Superior temporal gyrus (tissue), 1 donor: ENCODE results near the gene HOXC12.

Experiments used
- DNase-seq: peaks from one replicate; pipeline ENCODE4 v3.0.0-alpha.2; 2016; ENCODE audit errors: extremely low spot score

Gene HOXC12

DNA sequence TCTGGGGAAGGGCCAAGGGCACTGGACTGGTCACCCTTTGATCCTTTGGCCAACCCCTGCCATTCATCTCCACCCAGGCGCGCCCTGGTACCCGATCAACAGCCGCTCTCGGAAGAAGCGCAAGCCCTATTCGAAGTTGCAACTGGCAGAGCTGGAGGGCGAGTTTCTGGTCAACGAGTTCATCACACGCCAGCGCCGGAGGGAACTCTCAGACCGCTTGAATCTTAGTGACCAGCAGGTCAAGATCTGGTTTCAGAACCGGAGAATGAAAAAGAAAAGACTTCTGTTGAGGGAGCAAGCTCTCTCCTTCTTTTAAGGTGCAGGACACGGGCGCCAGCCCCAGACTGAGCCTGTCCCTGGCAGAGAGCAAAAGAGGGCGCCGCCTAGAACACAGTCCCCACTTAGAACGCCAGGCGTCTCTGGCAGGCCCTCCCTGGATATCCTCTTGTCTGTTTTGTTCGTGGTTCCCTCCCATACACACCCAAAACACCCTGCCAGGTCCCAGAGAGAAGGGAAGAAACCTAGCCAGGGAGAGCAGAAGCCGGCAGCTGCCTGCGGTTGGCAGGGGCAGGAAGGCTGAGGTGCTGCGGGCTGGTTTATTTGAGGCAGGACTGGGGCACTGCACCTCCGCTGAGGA is 1.7 kb downstream of the HOXC12 start:
- no peak for DNase-seq

DNA sequence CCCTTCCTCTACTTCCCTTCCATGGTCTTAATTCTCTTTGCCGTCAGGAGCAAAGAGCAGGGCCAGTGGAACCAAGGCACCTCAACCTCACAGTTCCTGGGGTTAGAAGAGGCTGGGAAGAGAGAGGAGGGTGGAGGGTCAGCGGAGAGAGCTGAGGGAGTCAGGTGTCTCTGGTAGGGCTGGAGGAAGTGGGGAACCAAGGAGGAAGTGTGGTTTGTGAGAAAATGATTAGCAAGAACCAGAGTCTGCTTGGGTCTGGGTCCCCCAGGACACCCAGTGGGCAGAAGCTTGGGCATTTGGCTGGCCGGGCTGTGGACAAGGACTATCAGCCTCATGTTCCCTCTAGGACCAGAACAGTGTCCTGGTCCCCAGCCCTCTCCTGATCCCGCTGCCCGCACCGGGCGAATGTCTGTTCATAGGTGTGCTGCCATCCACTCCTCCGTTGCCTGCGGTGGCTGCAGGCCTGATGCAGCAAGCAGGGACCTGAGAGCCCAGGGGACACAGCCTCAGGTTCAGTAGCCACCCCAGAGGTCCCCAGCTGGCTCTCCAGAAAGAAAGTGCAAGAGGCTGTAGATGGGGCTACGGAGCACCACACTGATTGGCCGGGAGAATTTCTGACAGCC is 2.3 kb downstream of the HOXC12 start:
- DNase-seq: no peak

DNA sequence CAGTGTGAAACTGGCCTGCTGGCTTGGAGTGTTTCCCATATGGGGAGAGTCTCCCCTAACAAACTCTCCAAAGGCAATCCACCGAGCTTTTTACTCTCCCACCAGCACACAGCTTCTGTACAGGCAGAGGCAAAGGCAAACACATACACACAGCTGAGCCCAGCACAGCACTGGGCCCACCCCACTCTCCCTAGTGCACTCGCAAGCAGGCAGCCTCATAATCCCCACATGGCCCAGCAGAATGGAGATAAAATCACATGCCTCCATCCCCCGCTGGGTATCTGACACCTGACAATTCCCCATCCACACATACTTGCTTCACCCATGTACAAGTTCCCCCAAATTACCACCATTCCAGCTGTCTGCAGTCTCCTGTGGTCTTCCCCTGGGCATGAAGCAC is 3.4 kb downstream of the HOXC12 start:
- DNase-seq: no peak

DNA sequence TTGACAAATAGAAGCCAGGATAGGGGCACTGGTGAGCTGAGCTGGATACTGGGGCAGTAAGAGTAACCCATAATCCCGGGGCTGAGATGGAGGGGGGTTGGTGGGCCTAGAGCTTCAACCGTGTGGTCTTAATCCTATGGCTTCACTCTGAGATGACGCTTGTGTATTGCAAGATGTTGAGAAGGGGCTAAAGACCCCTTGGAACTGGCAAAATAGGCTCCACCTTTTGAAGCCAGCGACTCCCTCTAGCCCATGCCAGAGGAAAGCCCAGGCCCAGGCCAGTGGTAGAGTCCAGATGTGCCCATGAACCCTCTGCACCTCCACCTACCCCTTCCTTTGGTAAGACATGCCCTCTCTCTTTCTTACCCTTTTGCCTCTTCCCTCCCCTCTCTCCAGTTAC is 4.6 kb downstream of the HOXC12 start:
- no peak for DNase-seq

DNA sequence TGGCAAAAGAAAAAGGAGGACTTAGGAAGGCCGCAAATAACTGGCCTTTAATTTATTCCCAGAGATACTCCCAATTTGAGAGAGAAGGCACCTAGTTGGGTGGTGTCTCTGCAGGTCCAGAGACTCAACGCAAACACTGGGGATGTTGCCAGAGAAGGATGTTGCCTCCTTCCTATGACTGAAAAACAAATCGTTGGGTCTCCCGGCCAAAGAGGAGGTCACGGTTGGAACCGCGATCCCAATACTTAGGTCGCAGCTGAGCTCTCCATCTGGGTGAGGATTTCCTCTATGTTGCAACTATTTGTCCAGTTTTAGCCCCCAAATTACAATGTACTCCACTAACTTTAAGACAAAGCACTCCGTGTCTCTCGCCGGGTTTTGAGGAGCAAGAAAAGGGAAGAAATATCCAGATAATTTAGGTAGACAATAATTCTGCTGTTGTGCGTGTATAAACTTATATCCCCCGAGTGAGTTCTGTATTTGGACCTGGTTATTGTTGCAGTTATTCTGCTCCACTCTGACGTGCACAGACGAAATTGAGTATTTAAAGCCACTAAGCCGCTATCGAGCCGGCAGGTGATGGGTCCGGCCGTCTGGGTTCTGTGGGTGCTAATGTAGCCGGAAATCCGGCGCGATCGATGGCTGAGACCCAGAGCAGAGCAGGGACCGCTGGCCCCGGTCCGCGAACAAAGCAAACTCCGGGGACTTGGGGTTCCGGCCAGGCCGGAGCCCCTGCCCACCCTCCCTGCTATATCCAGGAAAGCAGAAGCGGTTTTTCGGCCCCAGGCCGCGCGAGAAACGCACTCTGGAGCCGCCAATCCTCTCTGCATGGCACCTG is 5.7 kb downstream of the HOXC12 start:
- no peak for DNase-seq

DNA sequence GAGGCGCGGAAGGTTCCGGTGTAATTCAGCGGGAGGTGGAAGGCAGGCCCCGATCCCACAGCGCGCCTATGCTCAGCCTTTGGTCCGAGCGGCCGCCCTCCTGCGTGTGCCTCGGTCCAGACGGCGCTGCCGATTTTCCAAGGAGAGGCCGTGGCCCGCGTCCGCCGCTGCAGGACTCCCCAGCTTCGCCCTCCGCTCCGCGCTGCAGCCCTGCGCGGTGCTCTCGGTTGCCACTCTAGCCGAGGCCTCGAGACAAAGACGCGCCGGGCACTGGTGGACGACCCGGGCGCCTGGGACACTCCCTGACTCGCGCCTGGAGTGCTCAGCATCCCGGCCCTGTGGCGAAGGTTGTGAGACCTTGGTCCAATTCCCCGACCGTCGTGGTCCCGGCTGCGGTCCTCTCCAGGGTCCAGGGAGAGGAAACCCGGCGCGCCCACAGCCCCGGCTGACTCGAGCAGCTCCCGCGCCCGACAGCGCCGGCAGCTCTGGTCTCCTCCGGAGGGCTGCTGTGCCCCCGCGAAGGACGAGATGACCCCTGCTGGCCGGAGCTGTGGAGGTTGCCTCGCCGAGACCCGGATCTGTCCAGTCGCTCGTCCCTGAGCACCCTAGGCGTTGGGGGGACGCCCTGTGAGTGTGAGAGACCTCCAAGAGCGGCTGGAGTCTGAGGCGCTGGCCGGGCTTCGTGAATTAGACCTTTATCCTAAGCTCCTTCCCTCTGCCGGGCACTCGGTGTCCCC is 6.5 kb downstream of the HOXC12 start:
- no peak for DNase-seq

DNA sequence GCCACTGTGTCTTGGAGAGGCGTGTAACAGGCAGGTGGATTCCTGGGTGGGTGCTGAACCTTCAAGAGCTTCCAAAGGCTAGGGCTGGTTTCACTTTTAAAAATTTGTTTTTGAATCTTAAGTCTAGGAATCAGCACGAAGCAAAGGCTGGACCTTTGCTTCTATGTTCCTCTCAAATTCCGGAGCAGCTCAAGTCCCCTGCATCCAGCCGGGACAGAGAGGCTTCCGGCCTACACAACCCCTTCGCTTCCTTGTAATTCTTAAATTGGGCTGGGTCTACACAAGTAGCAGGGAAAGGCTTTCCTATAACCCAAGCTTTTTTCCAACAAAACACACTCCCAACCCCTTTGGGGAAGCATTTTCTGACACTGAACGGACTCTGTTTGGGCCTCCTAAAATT is 8.3 kb downstream of the HOXC12 start:
- DNase-seq: no peak

DNA sequence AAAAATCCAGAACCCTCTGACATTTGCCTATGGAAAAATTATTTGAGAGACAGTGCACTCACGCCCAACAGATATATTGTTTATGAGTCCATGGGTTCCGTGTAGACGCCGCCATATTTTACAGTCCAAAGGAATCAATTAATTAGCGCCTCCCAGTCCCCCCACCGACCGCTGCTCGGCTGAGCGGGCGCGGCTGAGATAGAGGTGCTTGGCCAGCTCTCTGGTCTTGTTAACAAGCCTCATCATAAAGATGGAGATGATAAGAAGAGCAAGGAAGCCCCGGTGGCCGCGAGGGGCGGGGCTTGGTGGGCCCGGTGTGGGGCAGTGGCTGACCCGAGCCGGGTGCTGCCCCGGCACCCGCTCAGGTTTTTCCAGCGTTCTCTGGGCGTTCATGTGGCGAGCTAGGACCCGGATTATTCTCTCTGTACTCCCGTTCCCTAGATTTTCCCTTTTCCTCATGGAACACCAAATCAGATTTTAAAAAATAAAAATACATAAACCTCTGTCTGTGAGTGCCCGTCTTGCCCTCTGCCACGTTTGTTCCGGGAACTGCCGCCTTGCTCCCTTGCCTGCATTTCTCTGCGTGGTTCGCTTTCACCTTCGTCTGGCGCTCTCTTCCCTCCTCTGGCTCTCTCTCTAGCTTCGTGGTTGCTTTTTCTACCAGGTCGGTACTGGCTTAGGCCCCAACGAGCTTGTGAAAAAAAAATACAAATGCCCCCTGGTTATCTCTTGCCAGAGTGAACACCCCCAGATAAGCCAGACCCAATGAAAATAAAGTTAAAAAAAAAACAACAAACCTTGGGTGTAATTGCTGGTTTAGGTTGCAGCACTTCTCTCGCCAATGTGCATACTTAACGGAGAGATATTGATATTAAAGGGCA is 9.0 kb downstream of the HOXC12 start:
- DNase-seq: no peak

DNA sequence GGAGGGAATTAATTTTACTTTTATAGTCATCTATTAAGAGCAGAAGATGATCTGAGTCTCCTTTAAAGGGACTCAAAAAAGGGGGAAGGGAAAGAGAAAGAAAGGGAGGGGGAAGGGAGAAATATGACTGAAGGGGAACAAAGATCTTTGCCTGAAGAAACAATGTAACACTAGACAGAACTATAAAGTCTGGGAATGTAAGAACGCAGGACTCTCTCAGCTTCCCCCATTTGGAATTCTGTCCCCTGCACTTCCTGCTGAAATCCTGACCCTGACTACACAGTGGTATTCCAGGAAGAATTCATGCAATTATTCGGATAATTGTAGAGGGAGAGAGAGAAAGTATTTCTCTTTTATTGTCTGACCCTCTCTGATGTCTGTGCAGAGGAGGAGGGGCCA is 9.6 kb downstream of the HOXC12 start:
- no peak for DNase-seq

DNA sequence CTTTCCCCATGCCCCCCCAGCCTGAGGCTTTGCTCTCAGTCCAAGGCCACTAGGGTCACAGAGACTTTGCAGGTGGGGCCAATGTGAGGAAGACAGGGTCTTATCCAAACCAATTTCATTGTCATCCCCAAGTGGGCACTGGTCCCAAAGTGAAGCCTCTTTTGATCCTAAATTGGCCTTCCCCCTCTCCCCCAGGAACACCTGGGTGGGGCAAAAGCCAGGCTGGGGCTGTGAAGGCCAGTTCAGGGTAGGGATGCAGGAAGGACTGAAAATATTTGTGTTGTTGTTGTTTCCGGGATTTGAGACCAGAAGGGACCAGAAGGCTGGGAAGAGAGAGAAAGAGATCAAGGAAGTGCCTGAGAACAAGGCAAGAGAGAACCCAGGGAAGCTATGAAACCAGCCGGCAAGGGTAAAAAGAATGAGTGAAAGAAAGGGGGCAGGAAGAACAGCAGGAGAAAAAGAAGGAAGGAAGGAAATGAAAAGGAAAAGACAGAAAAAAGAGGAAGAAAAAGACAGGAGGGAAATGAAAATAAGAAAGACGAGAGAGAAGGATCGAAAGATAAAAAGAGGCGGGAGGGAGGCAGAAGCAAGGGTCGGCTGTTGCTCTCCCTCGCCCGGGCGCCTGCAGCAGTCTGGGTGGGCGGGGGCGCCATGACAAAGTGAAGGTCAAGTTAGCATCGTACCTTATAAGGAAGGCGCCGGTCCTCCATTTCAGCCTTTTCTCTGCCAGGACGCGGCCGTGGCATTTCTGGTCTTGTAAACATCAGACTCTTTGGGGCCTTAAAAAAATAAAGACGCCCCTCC is 10.8 kb downstream of the HOXC12 start:
- no peak for DNase-seq

DNA sequence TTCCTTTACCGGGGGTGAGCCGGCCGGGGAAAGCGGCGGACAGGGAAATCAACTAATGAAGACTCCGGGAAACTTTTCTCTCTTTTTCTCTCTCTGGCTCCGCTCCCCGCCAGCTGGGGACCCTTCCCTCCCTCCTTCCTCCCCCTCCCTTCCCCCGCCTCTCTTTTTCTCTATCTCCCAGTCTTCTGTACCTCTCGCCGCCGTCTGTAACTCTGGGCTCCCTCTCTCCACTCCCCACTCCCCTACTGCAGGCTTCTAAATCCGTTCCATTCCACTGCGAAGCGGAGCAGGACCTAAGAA is 11.3 kb downstream of the HOXC12 start:
- no peak for DNase-seq

DNA sequence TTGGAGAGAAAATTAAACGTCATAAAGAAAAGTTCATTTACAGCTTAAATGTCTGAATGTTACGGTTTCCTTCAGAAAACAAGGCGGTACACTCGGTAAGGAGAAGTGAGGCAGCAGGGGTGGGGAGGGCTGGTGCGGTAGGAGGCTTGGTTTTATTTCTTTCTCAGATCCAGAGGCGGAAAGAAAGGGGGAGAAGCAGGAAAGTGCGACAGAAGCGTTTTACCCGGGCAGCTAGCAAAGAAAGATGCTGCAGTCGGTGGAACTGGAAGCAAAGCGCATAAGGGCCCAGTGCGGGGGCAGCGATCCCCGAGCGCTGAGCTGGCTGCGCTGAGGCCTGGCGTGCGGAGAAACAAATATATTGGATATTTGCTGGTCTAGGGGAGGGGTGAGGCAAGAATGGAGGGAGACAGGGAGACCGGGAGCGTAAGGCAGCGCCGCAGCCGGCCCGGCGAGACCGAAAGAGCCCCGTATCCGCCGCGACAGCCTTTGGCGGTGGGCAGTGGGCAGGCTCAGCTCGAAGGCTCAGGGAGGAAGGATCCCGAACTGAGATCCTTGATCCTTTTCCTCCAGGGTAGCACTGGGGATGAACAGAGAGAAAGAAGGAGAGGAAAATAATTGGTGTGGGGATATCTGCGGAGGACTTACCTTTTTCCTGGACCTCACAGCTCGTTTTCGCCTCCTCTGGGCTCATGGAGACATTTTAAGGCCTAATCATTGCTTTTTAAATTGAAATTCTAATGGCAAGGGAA is 11.9 kb downstream of the HOXC12 start:
- DNase-seq: no peak

DNA sequence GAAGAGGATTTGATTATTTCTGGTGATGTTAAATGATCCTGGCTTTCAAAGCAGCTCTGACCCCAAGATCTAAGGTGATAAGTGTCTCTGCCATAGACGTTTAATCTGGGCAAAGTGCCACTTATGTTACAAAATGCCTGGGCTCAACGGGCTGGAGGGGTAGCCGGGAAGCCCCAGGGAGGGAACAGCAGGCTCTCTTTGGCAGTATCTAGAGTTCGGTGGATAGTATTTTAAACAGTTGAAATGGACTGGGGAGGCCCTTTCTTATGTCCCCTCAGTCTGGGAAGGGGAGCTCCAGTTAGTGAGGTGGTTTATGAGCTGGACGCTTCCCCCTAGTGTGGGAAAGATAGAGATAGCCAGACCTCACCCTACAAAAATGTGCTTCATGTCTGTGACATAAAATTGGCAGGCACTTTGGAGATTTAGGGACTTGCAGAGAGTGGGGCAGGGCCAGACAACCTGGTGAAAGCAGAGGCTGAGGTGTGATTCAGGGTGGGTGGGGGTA is 12.8 kb downstream of the HOXC12 start:
- DNase-seq: no peak

DNA sequence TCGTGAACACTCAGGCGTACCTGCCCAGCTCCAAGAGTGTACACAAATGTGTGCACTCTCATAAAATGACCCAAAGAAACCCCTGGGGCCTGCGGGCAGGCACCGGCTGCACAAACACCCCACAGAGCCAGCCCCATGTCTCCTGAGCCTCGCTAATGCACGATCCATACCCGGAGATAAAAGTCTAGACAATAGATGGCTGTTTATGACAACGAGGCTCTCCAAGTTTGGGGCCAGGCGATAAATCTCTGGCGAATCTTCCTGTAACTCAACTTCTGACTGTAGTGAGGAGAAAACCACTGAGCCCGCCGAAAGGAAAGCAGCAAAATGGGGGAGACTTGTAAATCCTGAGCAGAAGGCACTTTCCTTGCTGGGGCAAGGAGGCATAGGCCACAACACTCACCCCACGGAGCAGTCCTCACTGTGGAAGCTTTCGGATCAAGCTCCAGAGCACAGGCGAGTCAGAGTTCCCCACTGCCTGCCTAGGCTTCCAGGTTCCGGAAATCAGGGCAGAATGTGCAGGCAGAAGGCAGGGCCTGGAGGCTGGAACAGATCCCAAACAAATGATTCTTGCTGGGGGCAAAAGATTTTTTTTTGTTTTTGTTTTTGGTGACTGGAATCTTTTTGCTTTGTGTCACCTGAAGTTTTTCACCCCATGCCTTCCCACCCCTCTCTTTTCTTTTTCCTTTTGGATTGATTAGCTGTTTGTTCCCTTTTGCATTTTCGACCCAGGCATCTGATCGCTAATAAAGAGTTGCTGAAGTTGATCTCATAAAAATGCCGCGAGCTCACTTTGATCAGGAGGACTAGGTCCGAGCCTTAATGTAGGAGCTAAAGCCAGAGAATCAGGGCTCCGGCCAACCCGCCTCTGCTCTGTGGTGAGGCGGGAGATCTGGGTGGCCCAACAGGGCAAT is 13.8 kb downstream of the HOXC12 start:
- no peak for DNase-seq

DNA sequence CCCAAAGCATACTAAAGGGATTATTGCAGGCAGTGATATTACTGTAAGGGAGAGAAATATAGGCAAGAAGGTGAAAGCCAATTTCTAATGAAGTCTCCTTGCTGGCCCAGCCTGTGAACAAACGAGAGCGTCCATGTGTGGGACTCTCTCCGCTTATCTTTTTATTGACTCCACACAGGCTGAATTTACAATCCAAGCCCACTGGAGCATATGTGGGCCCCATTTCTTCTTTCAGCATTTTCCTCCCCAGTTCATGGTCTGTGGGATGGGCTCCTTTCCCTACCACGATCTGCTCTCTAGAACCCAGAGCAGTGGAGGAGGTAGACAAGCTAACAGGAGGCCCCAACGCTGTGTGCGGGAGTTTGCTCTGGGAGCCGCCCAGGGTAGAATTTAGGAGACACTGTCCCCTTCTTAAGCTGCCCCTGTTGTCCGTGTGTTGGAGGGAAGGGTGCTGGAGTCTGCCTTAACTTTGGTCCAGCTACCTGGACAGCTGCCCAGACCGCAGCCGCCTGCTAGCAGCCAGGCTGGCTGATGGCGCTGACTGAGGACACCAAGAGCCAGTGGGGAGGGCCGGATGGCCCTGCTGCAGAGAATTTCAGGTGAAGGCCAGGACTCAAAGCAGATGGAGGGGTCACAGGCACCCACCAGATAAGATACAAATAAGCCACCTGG is 15.0 kb downstream of the HOXC12 start:
- no peak for DNase-seq

DNA sequence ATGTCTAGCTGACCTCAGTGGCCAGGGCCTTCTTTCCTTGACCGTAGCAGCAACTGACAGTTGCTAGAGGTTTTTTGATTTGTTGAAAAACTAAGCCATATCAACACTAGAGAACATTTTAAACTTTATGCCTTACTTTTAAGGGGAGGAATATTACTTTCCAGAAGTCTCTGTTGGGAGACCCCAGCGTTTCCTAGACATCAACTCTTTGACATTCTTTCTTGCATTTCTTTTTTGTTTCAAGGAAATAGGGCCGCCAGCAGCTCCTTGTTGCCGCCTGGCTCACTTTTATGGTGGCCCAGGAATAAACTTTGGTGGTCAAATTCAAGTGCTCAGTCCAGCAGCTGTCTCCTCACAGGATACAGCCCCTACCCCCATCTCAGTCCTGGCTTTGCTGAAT is 15.7 kb downstream of the HOXC12 start:
- DNase-seq: no peak

DNA sequence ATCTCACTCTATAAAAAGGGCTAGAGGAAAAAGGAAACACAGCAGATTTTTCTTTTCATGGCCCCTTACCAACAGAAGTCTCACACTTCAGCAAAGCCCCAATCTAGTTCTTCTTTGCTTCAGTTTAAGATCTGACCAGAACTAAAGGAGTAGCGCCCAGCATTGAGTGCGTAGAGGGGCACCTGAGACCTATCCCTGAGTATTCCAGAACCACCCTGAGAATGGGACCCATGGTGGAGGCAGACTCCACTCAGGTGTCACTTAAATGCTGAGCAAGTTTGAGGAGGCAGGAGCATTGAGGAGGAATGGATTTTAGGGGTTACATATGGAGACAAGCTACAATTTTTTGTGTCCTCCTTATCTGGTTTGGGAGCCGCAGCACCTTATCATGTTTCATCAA is 16.4 kb downstream of the HOXC12 start:
- no peak for DNase-seq

DNA sequence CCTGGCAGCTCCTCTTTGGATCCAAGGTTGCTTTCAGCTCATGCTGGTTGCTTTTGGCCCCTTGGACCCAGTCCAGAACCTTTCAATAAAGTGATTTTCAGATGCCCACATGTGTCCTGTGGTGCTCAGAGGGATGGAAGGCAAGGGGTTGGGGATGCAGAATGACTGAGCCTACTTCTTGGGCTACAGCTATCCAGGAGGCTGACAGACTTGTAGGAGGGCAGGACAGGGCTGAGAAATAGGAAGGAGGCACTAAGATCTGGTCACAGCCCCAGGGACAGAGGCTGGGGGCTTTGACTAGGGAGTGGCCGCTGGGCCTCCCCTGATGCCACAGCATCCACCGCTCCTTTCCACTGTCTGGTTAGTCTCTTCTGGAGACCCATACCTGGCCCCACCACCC is 17.0 kb downstream of the HOXC12 start:
- DNase-seq: no peak
